AG08396 (cell line): ENCODE measurements around the gene ARF4.
A peak's percentile ranks its signal among the peaks of the same experiment; 100 is the strongest.
"Not testable (repeated sequence)": the region's sequence is repeated elsewhere in the genome, so short reads cannot be mapped to it uniquely, and the experiment has no call there.

Experiments
- DNase-seq: peaks from one replicate; pipeline ENCODE4 v3.0.0; 2012; ENCODE audit warnings: low spot score, mixed read lengths

The ARF4 gene

DNA sequence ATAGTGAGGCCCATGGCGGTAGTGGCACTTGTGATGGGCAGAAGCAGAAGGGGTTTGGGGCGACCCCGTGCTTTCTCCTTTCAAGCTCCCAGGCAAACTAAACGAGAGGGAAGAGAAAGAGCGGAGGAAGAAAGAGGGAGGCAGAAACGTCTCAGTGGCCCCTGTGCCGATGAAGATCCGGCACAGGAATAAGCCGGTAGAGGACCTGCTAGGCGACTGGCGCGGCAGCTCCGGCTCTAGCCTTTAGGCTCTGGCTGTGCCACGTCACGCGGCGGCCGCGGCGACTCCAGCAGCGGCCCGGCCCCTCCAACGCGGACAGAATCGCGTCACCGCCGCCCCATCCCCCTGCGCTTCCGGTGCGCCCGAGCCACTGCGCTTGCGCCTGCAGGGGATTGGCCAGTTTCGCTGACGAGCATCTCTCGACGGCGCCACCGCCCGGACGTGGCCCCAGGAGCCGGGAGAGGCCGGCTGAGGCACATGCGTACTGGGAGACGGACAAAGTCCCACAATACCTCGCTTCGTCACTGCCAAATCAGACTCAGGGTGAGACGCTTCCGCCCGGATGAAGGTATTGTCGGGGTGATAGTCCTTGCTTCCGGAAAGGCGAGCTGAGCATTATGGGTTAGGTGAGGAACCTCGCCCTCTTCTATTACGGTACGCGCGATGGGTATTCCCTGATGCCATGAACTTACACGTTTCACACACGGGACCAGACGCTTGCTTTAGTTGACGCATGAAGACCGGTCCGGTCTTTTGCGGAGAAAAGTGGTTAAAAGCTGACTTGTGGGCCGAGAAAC lies at the start of gene ARF4:
Gene ARF4 (minus strand): TSS at position 218 of the 797 bp plus-strand sequence. CDS start 204 bp downstream, at position 14.
- peak; percentile 99 for DNase-seq

GRCh38 chr3:57646723-57647122 lies 49.6 kb upstream of the ARF4 start:
- peak; percentile 45 for DNase-seq

DNA sequence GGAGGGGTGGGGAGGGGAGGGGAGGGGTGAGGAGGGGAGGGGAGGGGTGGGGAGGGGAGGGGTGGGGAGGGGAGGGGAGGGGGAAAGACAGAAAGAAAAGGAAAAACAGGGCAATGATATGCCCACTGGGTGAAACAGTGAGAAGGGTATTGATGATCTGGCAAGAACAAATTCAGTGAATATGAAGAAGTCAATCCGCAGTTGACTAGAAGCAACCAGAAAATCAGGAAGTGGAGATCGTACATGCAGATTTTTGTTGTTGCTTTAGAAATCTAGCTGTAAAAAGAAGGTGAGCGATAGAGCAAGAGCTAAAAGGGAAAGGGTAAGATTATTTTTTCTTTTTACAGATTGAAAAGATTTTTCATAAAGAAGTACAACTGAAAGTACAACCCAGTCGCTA lies 47.6 kb upstream of the ARF4 start:
- no peak for DNase-seq

DNA sequence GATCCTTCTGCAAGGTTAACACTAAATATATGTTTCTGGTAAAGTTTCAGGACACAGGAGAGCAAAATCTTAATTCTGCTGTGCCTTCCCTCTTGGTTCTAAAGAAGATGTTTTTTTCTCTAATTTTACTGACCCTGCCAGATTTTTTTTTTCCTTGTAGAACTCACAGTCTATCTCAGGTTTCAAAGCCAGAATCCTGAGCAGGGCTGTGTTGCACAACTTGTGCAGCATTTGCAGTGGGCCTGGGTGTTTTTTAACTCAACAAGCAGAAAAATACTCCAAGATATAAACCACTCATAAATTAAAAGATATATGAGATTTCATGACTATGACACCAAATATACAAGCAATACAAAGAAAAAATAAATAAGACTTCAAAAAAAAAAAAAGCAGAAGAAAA lies 40.2 kb upstream of the ARF4 start:
- DNase-seq, result no peak

DNA sequence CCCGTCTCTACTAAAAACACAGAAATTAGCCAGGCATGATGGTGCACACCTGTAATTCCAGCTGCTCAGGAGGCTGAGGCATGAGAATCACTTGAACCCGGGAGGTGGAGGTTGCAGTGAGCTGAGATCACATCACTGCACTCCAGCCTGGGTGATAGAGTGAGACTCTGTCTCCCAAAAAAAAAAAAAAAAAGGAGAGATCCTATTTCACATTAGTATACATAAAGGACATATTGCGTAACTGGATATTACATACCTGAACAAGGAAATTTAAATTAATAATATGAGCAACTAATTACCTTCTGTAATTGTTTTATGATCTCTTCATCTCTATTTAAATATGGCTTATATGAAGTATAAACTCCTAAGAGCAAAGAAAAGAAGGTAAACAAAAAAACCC lies 37.1 kb upstream of the ARF4 start:
- not testable (repeated sequence) for DNase-seq

DNA sequence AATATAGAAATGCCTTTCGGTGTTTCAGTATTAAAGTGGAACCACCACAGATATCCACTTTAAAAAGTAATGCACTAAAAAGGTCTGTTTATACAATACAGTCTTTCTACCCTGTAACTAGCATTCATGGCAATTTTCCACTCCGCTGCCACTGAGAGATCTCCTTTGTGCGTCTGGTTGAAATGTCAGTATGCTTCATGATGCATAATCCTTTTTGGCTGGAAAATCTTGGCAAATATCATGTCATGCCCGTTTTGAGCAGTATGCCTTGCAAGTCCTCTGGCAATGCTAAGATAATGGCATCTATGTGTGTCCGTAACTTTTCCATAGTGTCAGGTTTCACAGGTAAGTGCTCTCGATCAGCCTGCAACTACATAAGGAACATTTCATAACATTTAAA lies 30.8 kb upstream of the ARF4 start:
- no peak for DNase-seq

GRCh38 chr3:57624801-57625200 lies 27.7 kb upstream of the ARF4 start:
- no peak for DNase-seq

DNA sequence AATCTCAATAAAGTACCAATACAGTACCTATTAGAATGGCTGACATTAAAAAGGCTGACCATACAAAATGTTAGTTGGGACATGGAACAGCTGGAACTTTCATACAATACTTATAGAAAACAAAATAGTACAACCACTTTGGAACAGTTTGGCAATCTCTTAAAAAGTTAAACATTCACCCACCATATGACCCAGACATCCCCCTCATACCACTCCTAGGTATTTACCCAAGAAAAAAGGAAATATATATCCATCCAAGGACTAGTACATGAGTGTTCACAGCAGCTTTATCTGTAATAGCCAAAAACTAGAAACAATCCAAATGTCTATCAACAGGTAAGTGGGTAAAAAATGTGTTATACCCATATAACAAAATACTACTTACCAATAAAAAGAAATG lies 25.2 kb upstream of the ARF4 start:
- no peak for DNase-seq

DNA sequence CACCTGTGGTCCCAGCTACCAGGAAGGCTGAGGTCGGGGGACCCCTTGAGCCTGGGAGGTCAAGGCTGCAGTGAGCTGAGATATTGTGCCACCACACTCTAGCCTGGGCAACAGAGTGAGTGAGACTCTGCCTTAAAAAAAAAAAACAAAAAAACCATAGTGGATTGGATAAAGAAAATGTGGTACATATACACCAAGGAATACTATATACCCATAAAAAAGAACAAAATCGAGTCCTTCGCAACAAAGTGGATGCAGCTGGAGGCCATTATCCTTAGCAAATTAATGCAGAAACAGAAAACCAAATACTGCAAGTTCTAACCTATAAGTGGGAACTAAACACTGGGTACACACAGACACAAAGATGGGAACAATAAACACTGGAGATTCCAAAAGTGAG lies 20.6 kb upstream of the ARF4 start:
- DNase-seq, result no peak

DNA sequence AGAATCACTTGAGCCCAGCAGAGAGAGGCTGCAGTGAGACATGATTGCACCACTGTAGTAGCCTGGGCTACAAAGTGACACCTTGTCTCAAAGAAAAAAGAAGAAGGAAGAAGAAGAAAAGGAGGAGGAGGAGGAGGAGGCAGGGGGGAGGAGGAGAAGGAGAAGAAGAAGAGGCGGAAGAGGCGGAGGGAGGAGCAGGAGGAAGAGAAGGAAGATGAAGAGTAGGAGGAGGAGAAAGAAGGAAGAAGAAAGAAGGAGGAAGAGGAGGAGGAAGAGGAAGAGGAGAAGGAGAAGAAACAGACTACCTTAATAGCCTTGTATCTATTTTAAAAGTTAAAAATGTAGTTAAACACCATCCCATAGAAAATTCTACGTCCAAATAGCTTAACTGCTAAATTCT lies 19.1 kb upstream of the ARF4 start:
- DNase-seq, result no peak

DNA sequence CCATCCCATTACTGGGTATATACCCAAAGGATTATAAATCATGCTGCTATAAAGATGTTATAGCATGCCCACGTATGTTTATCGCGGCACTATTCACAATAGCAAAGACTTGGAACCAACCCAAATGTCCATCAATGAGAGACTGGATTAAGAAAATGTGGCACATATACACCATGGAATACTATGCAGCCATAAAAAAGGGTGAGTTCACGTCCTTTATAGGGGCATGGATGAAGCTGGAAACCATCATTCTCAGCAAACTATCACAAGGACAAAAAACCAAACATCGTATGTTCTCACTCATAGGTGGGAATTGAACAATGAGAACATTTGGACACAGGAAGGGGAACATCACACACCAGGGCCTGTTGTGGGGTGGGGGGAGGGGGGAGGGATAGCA lies 14.7 kb upstream of the ARF4 start:
- DNase-seq, result not testable (repeated sequence)

DNA sequence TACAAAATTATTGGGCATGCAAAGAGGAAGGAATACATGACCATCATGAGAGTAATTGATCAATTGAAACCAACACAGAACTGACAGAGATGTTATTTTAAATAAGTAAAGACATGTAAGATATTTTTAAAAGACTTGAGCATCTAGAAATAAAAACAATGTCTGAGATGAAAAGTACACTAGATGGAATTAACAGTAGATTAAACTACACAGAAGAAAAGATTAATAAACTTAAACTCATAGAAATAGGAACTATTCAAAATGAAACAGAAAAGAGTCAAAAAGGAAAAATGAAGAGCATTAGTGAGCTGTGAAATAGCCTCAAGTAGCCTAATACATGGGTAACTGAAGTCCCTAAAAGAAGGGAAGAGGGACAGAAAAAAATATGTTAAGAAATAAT lies 8.5 kb upstream of the ARF4 start:
- no peak for DNase-seq

GRCh38 chr3:57604971-57605370 lies 7.8 kb upstream of the ARF4 start:
- no peak for DNase-seq

DNA sequence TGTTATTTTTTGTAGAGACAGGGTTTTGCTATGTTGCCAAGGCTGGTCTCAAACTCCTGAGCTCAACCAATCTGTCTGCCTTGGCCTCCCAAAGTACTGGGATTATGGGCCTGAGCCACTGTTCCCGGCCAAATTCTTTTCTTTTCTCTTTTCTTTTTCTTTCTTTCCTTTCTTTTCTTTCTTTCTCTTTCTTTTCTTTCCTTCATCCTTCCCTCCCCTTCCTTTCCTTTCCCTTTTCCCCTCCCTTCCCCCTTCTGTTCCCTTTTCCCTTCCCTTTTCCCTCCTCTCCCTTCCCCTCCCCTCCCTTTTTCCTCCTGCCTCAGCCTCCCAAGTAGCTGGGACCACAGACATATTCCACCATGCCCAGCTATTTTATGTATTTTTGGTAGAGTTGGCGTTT lies 3.1 kb upstream of the ARF4 start:
- DNase-seq, result no peak

DNA sequence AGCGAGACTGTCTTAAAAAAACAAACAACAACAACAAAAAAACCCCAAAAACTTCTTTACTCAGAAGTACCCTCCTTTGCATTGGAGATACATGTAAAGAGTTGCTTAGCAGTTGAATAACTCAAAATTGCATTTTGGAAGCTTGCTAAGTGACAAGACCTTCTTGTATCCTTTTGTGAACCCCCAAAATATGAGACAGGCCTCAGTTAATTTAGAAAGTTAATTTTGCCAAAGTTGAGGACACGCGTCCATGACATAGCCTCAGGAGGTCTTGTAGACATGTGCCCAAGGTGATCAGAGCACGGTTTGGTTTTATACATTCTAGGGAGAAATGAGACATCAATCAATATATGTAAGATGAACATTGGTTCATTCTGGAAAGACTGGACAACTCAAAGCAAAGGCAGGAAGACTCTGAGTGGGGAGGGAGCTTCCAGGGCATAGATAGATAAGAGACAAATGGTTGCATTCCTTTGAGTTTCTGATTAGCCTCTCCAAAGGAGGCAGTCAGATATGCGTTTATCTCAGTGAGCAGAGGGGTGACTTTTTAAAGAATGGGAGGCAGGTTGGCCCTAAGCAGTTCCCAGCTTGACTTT lies 1.7 kb upstream of the ARF4 start:
- DNase-seq, result no peak

GRCh38 chr3:57596495-57597126 lies 533 bp downstream of the ARF4 start:
- DNase-seq, result peak; percentile 77

- DNase-seq, result no peak
Measured at GRCh38 chr3:57594576-57594975, 2.6 kb downstream of the ARF4 start.

- no peak for DNase-seq
Measured at GRCh38 chr3:57594144-57594543, 3.0 kb downstream of the ARF4 start.

GRCh38 chr3:57592306-57592705 lies 4.8 kb downstream of the ARF4 start:
- no peak for DNase-seq

GRCh38 chr3:57587905-57588304 lies 9.2 kb downstream of the ARF4 start:
- no peak for DNase-seq

DNA sequence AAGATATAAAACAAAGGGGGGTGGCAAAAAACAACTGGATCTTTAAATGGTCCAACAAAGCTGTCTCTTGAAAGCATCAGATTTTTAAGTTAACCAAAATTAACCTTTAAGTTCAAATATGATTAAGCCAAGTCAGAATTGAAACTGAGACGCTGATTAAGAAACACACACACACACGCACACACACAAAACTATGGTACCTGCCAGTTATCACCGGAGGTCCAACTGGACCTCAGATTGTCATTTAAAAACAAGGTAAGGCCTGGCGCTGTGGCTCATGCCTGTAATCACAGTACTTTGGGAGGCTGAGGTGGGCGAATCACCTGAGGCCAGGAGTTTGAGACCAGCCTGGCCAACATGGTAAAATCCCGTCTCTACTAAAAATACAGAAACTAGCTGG lies 10.4 kb downstream of the ARF4 start:
- DNase-seq, result no peak

GRCh38 chr3:57583544-57583943 lies 13.6 kb downstream of the ARF4 start:
- DNase-seq, result no peak

DNA sequence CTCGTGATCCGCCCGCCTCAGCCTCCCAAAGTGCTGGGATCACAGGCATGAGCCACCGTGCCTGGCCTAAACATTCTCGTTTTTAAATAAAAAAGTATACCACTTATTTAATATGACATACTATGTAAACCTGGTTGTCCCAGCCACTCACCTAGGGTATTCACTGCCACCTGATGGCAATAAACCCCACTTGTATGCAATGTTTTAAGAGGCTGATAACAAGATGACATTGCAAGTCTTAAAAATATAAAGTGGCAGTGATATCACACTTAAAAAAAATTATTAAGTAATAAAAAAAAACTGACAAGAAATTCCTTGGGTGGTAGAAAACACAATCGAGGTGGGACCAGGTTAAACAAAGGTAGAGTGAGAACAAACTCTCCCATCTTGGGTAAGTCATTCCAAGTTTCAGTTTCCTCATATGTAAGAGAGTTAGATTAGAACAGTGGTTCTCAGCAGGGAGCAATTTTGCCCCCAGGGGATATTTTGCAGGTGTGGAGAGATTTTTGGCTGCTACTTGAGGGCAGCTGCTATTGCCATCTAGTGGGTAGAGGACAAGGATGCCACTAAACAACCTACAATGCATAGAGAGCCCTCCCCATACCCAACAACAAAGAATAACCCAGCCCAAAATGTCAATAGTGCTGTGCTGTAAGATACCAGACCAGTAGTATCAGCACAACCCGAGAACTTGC lies 14.5 kb downstream of the ARF4 start:
- no peak for DNase-seq
